Measurements from ENCODE around the gene MCHR1.

GRCh38 chr22:40666151-40666848 lies 13.0 kb upstream of the MCHR1 start:
- TF ChIP-seq TAF1 (IDR thresholded peaks at IDR 0.05; ENCODE audit: low read depth) = no peak
- TF ChIP-seq EP300 (IDR thresholded peaks at IDR 0.05; ENCODE audit: borderline replicate concordance) = no peak
- no peak for TF ChIP-seq YY1 (IDR thresholded peaks at IDR 0.05; ENCODE audit: low read depth)
- TF ChIP-seq FOXM1 (IDR thresholded peaks at IDR 0.05; ENCODE audit: borderline replicate concordance, low read depth) = no peak
- TF ChIP-seq REST (IDR thresholded peaks at IDR 0.05; ENCODE audit: low read depth) = no peak
- no peak for TF ChIP-seq CEBPB (IDR thresholded peaks at IDR 0.05)
- TF ChIP-seq RAD21 (IDR thresholded peaks at IDR 0.05; ENCODE audit: low read depth) = no peak
- TF ChIP-seq TEAD4 (IDR thresholded peaks at IDR 0.05) = no peak
- no peak for TF ChIP-seq MAX (IDR thresholded peaks at IDR 0.05)
- no peak for TF ChIP-seq NFIC (IDR thresholded peaks at IDR 0.05)
- TF ChIP-seq CREB1 (IDR thresholded peaks at IDR 0.05; ENCODE audit: low read depth) = no peak
- TF ChIP-seq USF1 (IDR thresholded peaks at IDR 0.05) = no peak
- no peak for TF ChIP-seq TCF12 (IDR thresholded peaks at IDR 0.05; ENCODE audit: low read depth)

All from Ishikawa (cell line).